Stimulated activated CD8-positive, alpha-beta memory T cell treated with anti-CD3 and anti-CD28 coated beads, Interleukin-7, amount 100 ng/mL, for 48 hours (primary cell): ENCODE measurements around the gene SUGCT.

ENCODE experiments used
- DNase-seq, 2 donors: peaks; one replicate each; pipeline ENCODE4 v3.0.0-alpha.2; 2020; ENCODE audit warnings: low read depth in 1 of 2; ENCODE audit errors: extremely low read depth in 1 of 2

SUGCT gene

GRCh38 chr7:40800771-40801170 lies 666.0 kb downstream of the SUGCT start:
- DNase-seq: no peak

DNA sequence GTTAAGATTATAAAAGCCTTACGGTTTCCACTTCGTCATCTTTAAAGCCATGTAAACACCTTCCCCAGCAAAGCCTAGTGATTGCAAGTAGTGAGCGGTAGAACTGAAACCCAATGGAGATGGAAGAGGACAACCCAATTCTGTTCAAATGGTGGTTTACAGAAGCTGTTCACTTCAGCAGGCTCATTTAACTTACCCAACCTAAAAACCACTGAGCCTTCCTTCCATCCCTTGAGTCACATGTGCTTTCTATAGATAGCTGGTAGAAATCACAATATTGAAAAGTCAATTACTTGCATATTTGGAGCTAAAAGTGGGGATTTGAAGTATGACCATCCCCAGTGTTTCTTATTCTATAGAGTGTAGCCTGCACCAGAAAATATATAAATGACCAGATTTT lies 667.7 kb downstream of the SUGCT start:
- no peak for DNase-seq

DNA sequence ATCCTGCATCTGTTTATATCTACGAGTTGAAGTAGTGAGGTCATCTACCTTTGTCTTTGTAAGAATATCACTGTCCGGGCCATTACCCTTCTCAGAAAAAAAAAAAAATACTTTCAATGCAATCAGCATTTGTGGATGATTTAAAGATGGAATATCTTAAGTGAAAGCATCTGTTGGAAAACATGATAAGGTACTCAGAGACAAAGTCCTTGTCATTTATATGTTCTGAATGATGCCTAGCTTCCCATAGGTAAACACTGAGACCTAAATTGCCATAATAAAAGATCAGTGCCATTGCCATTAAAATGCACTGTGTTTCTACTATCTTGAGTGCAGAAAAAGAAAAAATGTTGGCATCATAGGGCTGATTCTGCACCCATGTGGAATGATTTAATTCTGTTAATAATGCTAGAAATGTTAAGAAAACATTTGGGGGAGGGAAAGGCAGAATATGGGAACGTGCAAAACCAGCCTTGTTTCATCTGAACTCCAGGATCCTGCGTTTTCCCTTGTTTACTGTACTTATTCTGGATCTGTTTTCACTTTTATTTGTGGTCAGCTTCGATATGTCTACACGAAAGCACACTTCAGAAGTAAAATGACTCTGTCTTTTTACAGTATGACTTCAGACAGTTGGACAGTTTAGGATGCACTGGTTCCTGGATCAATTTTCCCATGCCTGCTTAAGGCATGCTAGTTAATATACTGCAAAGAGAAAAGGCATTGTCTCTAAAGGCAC lies 669.8 kb downstream of the SUGCT start:
- no peak for DNase-seq

- no peak for DNase-seq
Observed at GRCh38 chr7:40805361-40805760, 670.6 kb downstream of the SUGCT start.

- no peak for DNase-seq
Observed at GRCh38 chr7:40808378-40808942, 673.7 kb downstream of the SUGCT start.

DNA sequence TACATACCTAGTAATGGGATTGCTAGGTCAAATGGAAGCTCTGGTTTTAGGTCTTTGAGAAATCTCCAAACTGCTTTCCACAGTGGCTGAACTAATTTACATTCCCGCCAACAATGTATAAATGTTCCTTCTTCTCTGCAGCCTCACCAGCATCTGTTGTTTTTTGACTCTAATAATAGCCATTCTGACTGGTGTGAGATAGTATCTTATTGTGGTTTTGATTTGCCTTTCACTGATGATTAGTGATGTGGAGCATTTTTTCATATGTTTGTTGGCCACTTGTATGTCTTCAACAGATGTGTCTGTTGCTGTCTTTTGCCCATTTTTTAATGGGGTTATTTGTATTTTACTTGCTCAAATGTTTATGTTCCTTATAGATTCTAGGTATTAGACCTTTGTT lies 675.5 kb downstream of the SUGCT start:
- DNase-seq: no peak

DNA sequence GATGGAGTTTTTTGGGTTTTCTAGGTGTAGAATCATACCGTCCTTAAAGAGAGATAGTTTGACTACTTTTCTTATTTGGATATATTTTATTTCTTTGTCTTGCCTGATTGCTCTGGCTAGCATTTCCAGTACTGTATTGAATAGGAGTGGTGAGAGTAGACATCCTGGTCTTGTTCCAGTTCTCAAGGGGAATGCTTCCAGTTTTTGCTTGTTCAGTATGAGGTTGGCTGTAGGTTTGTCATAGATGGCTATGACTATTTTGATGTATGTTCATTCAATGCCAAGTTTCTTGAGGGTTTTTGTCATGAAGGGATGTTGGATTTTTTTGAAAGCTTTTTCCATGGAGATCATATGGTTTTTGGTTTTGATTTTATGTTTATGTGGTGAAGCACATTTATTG lies 676.9 kb downstream of the SUGCT start:
- no peak for DNase-seq

DNA sequence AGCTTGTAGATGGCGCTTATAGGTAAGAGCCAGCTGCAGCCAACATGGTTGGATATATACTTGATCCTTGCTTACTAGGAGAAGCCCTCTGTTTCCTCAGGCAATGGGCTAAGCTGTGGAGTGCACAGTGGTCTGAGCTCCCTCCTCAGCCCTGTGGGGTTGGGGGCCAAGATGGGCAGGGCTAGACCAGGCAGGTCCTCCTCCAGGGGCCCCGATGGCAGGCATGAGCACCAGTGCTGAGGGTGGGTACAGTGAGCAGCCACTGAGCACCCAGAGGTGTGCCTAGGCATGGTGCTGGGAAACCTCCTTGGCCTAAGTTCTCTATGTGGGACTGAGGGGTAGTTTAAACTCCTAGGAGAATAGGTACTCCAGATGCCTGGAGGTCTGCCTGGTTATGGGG lies 680.2 kb downstream of the SUGCT start:
- DNase-seq: no peak

DNA sequence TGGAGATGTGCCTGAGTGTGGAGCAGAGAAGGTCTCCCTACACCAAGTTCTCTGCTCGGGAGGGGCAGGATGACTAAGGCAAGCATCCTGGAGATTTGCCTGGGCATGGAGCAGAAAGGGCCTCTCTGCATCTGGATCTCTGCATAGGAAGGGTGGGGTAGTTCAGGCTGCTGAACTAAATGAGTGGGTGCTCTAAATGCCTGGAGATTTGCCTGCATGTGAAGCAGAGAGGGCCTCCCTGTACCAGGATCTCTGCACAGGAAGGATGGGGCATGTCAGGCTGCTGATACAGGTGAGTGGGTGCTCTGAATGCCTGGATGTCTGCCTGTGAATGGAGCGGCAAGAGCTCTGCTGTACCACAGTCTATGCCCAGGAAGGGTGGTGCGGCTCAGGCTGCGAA lies 680.7 kb downstream of the SUGCT start:
- no peak for DNase-seq

- DNase-seq: no peak
Observed at GRCh38 chr7:40822861-40823260, 688.1 kb downstream of the SUGCT start.

- no peak for DNase-seq
Observed at GRCh38 chr7:40824461-40824860, 689.7 kb downstream of the SUGCT start.

DNA sequence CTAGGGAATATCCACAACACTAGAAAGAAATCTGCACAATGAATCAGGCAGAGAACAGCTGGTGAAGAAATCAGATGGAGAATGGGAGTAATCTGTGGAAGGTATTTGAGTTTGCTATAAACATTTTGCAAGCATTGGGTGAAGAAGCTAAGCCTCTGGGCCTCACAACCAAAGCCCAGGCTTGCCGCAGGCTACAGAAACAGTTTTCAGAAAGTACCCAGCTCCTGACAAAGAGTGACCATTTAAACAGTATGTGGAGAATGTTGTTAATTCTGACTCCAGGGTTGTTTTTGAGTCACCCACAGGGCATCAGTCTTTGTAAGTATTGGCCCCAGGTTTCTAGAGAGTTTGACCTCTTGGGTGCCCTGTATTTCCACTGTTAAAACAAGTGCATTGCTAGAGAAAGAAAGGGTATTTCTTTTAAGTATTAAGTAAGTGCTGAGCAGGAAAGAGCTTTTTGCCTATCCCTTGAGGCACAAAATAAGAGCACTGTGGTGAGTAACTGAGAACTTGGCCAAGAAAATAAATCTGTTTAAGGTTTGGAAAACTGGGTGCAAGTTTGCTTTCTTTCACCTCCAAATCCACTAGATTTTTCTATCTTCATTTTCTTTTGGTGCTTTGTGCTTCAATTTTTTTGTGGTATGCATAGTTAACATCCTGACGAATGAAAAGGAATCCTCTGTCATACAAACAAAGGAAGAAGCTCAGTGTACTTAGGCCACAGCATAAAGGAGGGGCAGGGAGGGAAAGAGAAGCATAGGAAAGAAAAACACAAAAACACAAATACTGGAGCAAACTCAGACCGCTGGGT lies 691.8 kb downstream of the SUGCT start:
- DNase-seq: no peak

- DNase-seq: no peak
Observed at GRCh38 chr7:40827222-40828085, 692.6 kb downstream of the SUGCT start.

- DNase-seq: no peak
Observed at GRCh38 chr7:40828686-40829600, 694.1 kb downstream of the SUGCT start.

- no peak for DNase-seq
Observed at GRCh38 chr7:40833191-40833887, 698.5 kb downstream of the SUGCT start.

- no peak for DNase-seq
Observed at GRCh38 chr7:40833888-40834234, 699.1 kb downstream of the SUGCT start.

GRCh38 chr7:40836218-40836617 lies 701.4 kb downstream of the SUGCT start:
- DNase-seq: no peak

GRCh38 chr7:40839881-40840280 lies 705.1 kb downstream of the SUGCT start:
- no peak for DNase-seq

- no peak for DNase-seq
Observed at GRCh38 chr7:40840990-40841389, 706.2 kb downstream of the SUGCT start.

DNA sequence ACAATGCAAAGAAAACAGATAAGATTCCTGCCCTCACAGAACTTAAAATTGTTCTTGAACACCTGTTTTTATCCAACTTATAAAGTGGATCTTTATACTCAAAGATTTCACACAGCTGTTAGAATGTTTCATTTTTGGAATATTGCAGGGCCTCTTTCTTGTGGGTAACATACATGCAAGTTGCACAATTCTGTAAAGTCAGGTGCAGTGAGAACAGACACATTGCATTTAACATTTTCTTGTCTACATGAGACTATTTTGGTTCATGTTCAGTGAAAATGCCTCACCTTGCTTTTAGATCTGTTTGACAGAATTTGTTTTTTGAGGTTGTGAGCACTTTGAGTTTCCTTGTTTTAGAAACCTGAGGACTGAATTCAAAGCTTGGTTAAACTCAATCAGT lies 707.8 kb downstream of the SUGCT start:
- DNase-seq: no peak
